Measurements from ENCODE around the gene ADGRV1. TPM values are rescaled to one million over a fixed set of nuclear protein-coding genes. Genes with fewer than 3 reads are reported as not detected.

Gene ADGRV1
- total RNA-seq, 5 donors from 2014 or later (not counting 1 experiment from before 2014, with no cell fraction given): 0.68 to 1.6 (median 1.2) TPM; not detected in 1

DNA sequence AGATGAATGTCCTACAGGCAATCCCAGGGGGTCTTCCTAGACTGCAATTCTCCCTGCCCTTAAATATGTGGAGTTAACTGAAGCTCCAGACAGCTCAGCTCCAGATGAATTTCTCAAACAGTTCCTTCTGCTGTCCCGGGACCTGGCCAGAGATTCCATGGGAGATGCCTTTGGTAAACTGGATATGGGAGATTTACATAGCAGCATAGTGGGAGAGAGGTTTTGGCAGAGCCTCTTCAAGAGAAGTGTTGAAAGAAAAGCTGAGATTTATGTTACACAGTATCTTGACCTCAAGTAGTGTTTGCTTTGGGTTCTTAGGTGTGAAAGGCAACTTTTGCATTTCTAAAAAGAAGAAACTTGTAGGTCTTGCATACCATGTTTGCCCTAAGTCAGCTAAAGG, 459.6 kb downstream of the ADGRV1 start:
- no peak overlapping the region for H3K27ac ChIP-seq (ENCODE audit: low read length)
- 100% methylated on average over 1 of the region's 1 CpG for WGBS (ENCODE audit: insufficient coverage)
- CTCF ChIA-PET: no interaction called here

DNA sequence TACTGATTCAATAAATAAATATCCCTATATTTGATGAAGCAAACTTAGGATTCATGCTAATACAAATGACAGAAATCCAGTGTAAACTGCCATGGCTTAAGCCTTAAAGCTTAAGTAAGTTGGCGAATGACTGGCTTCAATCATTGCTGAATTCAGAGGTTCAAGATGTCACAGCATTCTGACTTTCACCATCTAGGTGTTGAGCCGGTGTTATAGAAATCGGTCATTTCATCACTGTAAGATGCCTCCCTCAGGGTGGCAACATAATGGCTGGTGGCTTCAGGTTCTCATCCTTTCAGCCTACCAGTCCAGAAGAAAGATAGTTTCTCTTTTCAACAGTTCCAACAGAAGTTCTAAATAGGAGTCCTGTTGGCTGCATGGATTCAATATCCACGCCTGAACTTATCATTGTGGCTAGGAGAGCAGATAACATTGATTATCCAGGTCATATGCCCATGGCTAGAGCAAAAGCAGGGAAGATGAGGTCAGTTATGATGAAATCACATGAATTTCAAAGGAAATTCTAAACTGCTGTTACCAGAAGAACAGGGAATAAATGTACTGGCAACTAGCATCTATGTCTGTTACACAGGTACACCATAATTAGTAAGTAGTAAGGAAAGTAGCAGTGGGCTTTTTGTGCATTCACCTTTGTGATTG, 460.2 kb downstream of the ADGRV1 start:
- Mint-ChIP-seq H3K4me1 (no peaks in the 10 kb centered on the region), H3K36me3 (no peaks in the 10 kb centered on the region), H3K4me3 (no peak overlapping the region), H3K27me3 (peaks cover 17 to 25% of the 10 kb centered on the region in 2 donors), H3K27ac (no peak overlapping the region), H3K9me3 (peaks cover 3 to 6% (median 6%) of the 10 kb centered on the region in 3 donors)
- ATAC-seq (replicated peaks in 1 of 4): no peak
- ChIA-PET POLR2A (no interaction called here), CTCF (no interaction called here)
- Histone ChIP-seq H3K4me3 (ENCODE audit: control insufficient read depth in 1 of 2, extremely low read depth in 1 of 2, low read length in 1 of 2) (no peak overlapping the region), H3K4me1 (ENCODE audit: control insufficient read depth in 1 of 2, extremely low read depth in 1 of 2, insufficient read depth in 2 of 2, low read length in 2 of 2) (no peaks in the 10 kb centered on the region), H3K9me3 (no peaks in the 10 kb centered on the region), H3K27ac (ENCODE audit: low read length) (no peak overlapping the region), H3K27me3 (replicated peaks in 1 of 2; ENCODE audit: control insufficient read depth in 2 of 2, extremely low read depth in 1 of 2, insufficient read depth in 2 of 2, low read length in 1 of 2) (no peaks in the 10 kb centered on the region), H3K36me3 (ENCODE audit: control insufficient read depth in 2 of 2, extremely low read depth in 1 of 2, insufficient read depth in 1 of 2, low read length in 1 of 2) (no peaks in the 10 kb centered on the region)
- no peak for DNase-seq
- 74% methylated on average over 3 of the region's 4 CpGs for WGBS (ENCODE audit: insufficient coverage)

More for the DNA sequence above, 459.6 kb downstream of the ADGRV1 start:
- H3K27me3 ChIP-seq (replicated peaks in 1 of 2; ENCODE audit: control insufficient read depth in 2 of 2, extremely low read depth in 1 of 2, insufficient read depth in 2 of 2, low read length in 1 of 2): no peaks in the 10 kb centered on the region
- Mint-ChIP-seq H3K4me1 (no peaks in the 10 kb centered on the region), H3K4me3 (no peak overlapping the region), H3K36me3 (no peaks in the 10 kb centered on the region), H3K27me3 (peaks cover 17 to 28% of the 10 kb centered on the region in 2 donors), H3K27ac (no peak overlapping the region), H3K9me3 (peaks cover 3 to 9% (median 6%) of the 10 kb centered on the region in 3 donors)
- H3K9me3 ChIP-seq: no peaks in the 10 kb centered on the region
- H3K4me3 ChIP-seq (ENCODE audit: control insufficient read depth in 1 of 2, extremely low read depth in 1 of 2, low read length in 1 of 2): no peak overlapping the region
- POLR2A ChIA-PET: no interaction called here
- H3K36me3 ChIP-seq (ENCODE audit: control insufficient read depth in 2 of 2, extremely low read depth in 1 of 2, insufficient read depth in 1 of 2, low read length in 1 of 2): no peaks in the 10 kb centered on the region
- H3K4me1 ChIP-seq (ENCODE audit: control insufficient read depth in 1 of 2, extremely low read depth in 1 of 2, insufficient read depth in 2 of 2, low read length in 2 of 2): no peaks in the 10 kb centered on the region
- ATAC-seq (replicated peaks in 1 of 4) (no peak), DNase-seq (no peak)

DNA sequence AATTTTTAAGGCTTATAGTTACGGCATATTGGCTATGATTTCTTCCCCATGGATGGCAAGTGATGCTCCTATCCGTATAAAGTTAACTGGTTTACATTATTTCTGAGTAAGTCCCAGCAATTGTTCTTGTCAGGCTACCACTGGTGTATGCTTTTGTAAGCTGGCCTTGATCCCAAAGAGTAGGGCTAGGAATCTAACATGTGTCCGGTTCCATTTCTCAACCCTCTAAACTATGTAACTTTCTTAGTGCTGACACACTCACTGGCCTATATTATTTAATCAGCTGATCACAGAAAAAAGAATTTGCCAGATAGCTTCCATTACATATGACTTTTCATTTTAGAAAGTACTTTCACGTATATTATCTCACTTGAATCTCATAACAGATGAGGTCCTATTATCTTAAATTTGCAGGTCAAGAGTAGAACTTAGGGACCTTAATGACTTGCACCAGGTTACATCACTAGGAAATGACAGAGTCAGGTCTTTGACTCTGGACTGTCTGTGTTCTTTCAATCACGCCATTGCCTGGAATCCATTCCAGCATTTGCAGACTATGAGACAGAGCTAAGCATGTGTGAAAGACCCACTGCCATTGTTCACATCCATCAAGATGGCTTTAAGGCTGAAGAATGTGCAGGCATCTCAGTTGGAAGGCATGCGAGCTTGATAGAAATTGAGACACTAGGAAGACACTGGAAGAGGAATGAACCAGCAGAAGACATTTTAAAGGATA, 461.6 kb downstream of the ADGRV1 start:
- ATAC-seq (replicated peaks in 1 of 4) (no peak), DNase-seq (no peak)
- no peaks in the 10 kb centered on the region for H3K4me1 Mint-ChIP-seq
- peaks cover 15 to 22% of the 10 kb centered on the region in 2 donors for H3K27me3 Mint-ChIP-seq
- no peak overlapping the region for H3K27ac ChIP-seq (ENCODE audit: low read length)
- no peaks in the 10 kb centered on the region for H3K36me3 Mint-ChIP-seq
- H3K4me3 Mint-ChIP-seq: no peak overlapping the region
- ChIA-PET CTCF (interaction anchor here in 1 of 2 donors (0.6 kb wide), 1 partner anchor 581 kb away, joined by 6 read pairs; no protein-coding TSS in a partner anchor), POLR2A (no interaction called here)
- no peak overlapping the region for H3K27ac Mint-ChIP-seq
- H3K4me1 ChIP-seq (ENCODE audit: control insufficient read depth in 1 of 2, extremely low read depth in 1 of 2, insufficient read depth in 2 of 2, low read length in 2 of 2): no peaks in the 10 kb centered on the region
- peaks cover under 1 to 3% (median under 1%) of the 10 kb centered on the region in 3 donors for H3K9me3 Mint-ChIP-seq
- H3K27me3 ChIP-seq (replicated peaks in 1 of 2; ENCODE audit: control insufficient read depth in 2 of 2, extremely low read depth in 1 of 2, insufficient read depth in 2 of 2, low read length in 1 of 2): no peaks in the 10 kb centered on the region
- H3K9me3 ChIP-seq: no peaks in the 10 kb centered on the region
- no peak overlapping the region for H3K4me3 ChIP-seq (ENCODE audit: control insufficient read depth in 1 of 2, extremely low read depth in 1 of 2, low read length in 1 of 2)
- 74% methylated on average over 4 of the region's 6 CpGs for WGBS (ENCODE audit: insufficient coverage)
- no peaks in the 10 kb centered on the region for H3K36me3 ChIP-seq (ENCODE audit: control insufficient read depth in 2 of 2, extremely low read depth in 1 of 2, insufficient read depth in 1 of 2, low read length in 1 of 2)

DNA sequence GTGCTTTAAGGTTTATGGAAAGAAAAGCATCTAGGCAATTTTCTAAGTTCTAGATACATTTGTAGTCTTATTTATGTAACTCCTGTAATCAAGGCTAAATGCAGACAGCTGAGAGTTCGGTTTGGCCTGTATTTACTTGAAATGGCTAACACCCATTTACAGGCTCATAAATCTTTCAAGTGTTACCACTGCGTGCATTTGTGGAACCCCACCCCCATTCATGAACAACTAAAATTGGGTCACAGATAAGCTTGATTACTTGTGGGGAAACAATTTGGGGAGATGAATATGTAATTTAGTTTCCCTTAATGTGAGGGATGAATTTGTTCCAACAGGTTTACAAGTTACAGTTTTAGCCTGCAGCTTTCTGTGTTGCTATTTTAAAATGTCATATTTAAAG, 463.9 kb downstream of the ADGRV1 start:
- no peak overlapping the region for H3K4me3 Mint-ChIP-seq
- Histone ChIP-seq H3K27ac (ENCODE audit: low read length) (no peak overlapping the region), H3K36me3 (ENCODE audit: control insufficient read depth in 2 of 2, extremely low read depth in 1 of 2, insufficient read depth in 1 of 2, low read length in 1 of 2) (no peaks in the 10 kb centered on the region), H3K9me3 (no peaks in the 10 kb centered on the region), H3K4me1 (ENCODE audit: control insufficient read depth in 1 of 2, extremely low read depth in 1 of 2, insufficient read depth in 2 of 2, low read length in 2 of 2) (no peaks in the 10 kb centered on the region), H3K27me3 (replicated peaks in 1 of 2; ENCODE audit: control insufficient read depth in 2 of 2, extremely low read depth in 1 of 2, insufficient read depth in 2 of 2, low read length in 1 of 2) (no peaks in the 10 kb centered on the region), H3K4me3 (ENCODE audit: control insufficient read depth in 1 of 2, extremely low read depth in 1 of 2, low read length in 1 of 2) (no peak overlapping the region)
- no CpG with 5 or more reads among the region's 2 CpGs for WGBS (ENCODE audit: insufficient coverage)
- peaks cover 9 to 13% of the 10 kb centered on the region in 2 donors for H3K27me3 Mint-ChIP-seq
- H3K27ac Mint-ChIP-seq: no peak overlapping the region
- ChIA-PET POLR2A (no interaction called here), CTCF (no interaction called here)
- H3K36me3 Mint-ChIP-seq: no peaks in the 10 kb centered on the region
- no peak for DNase-seq
- H3K9me3 Mint-ChIP-seq: no peaks in the 10 kb centered on the region
- H3K4me1 Mint-ChIP-seq: no peaks in the 10 kb centered on the region
- ATAC-seq (replicated peaks in 1 of 4): no peak

DNA sequence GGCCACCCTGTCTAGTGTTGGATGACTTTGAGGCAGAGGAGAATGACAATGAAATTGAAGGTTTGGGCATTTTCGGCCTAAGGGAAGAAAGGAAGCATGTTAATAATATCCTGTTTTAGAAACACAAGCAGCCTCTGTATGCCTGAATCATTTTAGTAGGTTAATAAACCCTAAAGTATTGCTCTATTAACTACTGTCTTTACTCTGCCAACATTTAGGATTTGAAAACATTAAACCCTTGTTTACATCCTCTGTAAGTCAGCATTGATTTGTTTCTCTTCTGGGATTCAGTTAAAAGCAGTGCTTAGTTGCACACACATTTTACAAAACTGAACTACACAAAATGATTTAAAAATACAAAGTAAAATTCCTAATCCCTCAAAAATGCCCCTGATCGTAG, 465.6 kb downstream of the ADGRV1 start:
- Histone ChIP-seq H3K4me3 (ENCODE audit: control insufficient read depth in 1 of 2, extremely low read depth in 1 of 2, low read length in 1 of 2) (no peak overlapping the region), H3K36me3 (ENCODE audit: control insufficient read depth in 2 of 2, extremely low read depth in 1 of 2, insufficient read depth in 1 of 2, low read length in 1 of 2) (no peaks in the 10 kb centered on the region), H3K4me1 (ENCODE audit: control insufficient read depth in 1 of 2, extremely low read depth in 1 of 2, insufficient read depth in 2 of 2, low read length in 2 of 2) (no peaks in the 10 kb centered on the region), H3K9me3 (no peaks in the 10 kb centered on the region), H3K27ac (ENCODE audit: low read length) (no peak overlapping the region), H3K27me3 (replicated peaks in 1 of 2; ENCODE audit: control insufficient read depth in 2 of 2, extremely low read depth in 1 of 2, insufficient read depth in 2 of 2, low read length in 1 of 2) (no peaks in the 10 kb centered on the region)
- peaks cover 9 to 16% of the 10 kb centered on the region in 2 donors for H3K27me3 Mint-ChIP-seq
- no peak for DNase-seq
- no peak for ATAC-seq (replicated peaks in 1 of 4)
- ChIA-PET POLR2A (no interaction called here), CTCF (no interaction called here)
- H3K36me3 Mint-ChIP-seq: no peaks in the 10 kb centered on the region
- WGBS (ENCODE audit: insufficient coverage): no CpG with 5 or more reads among the region's 2 CpGs
- H3K9me3 Mint-ChIP-seq: no peaks in the 10 kb centered on the region
- no peak overlapping the region for H3K4me3 Mint-ChIP-seq
- no peaks in the 10 kb centered on the region for H3K4me1 Mint-ChIP-seq
- no peak overlapping the region for H3K27ac Mint-ChIP-seq

DNA sequence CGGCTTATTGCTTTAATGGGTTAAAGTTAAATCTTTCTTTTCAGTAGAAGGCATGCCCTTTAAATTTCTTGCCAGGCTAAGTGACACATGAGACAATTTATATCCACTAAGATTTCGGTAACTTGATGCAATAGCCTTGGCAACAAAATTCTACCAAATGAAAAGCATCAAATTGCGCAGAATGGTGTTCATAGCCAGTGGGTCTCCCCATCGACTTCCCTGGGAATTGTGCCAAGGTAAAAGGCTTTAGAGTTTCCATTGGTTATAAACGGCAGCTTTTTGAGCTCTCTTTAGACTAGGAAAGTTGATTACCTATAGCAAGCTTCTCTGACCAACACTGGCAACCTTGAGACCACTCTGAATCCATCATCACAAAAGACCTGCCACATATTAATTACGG, 466.1 kb downstream of the ADGRV1 start:
- WGBS (ENCODE audit: insufficient coverage): 89% methylated on average over 3 of the region's 6 CpGs
- H3K27me3 ChIP-seq (replicated peaks in 1 of 2; ENCODE audit: control insufficient read depth in 2 of 2, extremely low read depth in 1 of 2, insufficient read depth in 2 of 2, low read length in 1 of 2): no peaks in the 10 kb centered on the region
- POLR2A ChIA-PET: no interaction called here
- Mint-ChIP-seq H3K4me3 (no peak overlapping the region), H3K36me3 (no peaks in the 10 kb centered on the region), H3K9me3 (no peaks in the 10 kb centered on the region), H3K4me1 (no peaks in the 10 kb centered on the region), H3K27me3 (peaks cover 8 to 16% of the 10 kb centered on the region in 2 donors), H3K27ac (no peak overlapping the region)
- CTCF ChIA-PET: no interaction called here
- no peaks in the 10 kb centered on the region for H3K9me3 ChIP-seq
- no peak overlapping the region for H3K4me3 ChIP-seq (ENCODE audit: control insufficient read depth in 1 of 2, extremely low read depth in 1 of 2, low read length in 1 of 2)
- H3K36me3 ChIP-seq (ENCODE audit: control insufficient read depth in 2 of 2, extremely low read depth in 1 of 2, insufficient read depth in 1 of 2, low read length in 1 of 2): no peaks in the 10 kb centered on the region
- H3K27ac ChIP-seq (ENCODE audit: low read length): no peak overlapping the region
- DNase-seq: no peak
- H3K4me1 ChIP-seq (ENCODE audit: control insufficient read depth in 1 of 2, extremely low read depth in 1 of 2, insufficient read depth in 2 of 2, low read length in 2 of 2): no peaks in the 10 kb centered on the region
- no peak for ATAC-seq (replicated peaks in 1 of 4)
